ENCODE data around the gene CEL. TPM values are rescaled to one million over a fixed set of nuclear protein-coding genes. Genes with fewer than 3 reads are reported as not detected.

Gene CEL
- total and polyA plus RNA-seq, 4 donors, result 0.66 to 6.3 (median 0.86) TPM

DNA sequence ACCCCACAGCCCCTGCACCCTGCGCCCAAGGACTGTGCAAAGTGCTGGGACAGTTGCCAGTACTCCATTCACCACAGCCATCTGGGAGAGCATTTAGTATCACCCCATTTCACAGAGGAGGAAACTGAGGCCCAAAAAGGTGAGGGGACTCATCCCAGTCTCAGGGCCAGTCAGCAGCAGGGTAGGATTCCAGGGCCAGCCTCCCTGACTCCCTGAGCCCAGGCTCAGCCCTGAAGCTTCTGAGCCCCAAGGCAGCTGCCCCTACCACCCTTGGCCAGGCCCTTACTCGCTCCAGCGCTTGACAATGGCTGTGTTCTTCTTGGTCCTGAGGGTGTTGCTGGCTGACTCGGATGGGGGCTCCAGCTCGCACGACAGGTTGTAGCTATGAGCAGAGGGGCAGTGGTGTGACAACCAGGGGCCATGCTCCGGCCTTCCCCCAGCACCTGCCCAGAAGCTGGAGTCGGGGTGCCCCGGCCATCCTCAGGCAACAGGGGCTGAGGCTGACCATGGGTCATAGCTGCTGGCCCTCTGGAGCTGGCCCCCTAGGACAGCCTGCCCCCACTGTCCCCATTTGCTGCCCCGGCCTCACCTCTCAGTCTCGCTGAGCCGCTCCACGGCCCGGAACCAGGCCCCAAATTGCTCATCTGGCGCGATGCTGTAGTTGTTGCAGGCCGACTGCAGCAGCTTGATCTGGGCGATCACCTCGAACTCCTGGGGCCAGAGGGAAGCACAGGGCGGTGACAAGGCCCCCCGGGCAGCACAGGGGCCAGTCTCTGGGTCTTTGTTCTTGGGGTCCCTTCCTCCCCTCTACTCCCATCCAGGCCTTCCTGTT, 40.6 kb downstream of the CEL start:
- Histone ChIP-seq H3K27ac (ENCODE audit: low read depth in 1 of 2, low read length in 1 of 2) (no peak overlapping the region), H3K9ac (ENCODE audit: insufficient read depth in 1 of 2, low read length in 2 of 2) (no peak overlapping the region), H3K36me3 (ENCODE audit: control insufficient read depth in 4 of 4, insufficient read depth in 4 of 4, low read length in 4 of 4) (peaks cover 32 to 85% (median 47%) of the 10 kb centered on the region in 4 donors), H3K4me3 (no peak overlapping the region), H3K9me3 (ENCODE audit: control insufficient read depth in 4 of 4, insufficient read depth in 3 of 4, low read length in 3 of 4) (peaks cover 0 to 2% (median 0%) of the 10 kb centered on the region in 4 donors), H3K27me3 (ENCODE audit: control insufficient read depth in 3 of 3, insufficient read depth in 3 of 3, low read length in 2 of 3) (no peaks in the 10 kb centered on the region), H3K4me1 (ENCODE audit: control insufficient read depth in 5 of 5, insufficient read depth in 5 of 5, low read length in 5 of 5) (no peaks in the 10 kb centered on the region)
- DNase-seq (no peak), ATAC-seq (ENCODE audit: insufficient read depth, low FRiP score) (no peak)
- WGBS, 2 donors, result 95 to 96% methylated on average over 21 of the region's 21 CpGs
- TF ChIP-seq, protein P1, sequence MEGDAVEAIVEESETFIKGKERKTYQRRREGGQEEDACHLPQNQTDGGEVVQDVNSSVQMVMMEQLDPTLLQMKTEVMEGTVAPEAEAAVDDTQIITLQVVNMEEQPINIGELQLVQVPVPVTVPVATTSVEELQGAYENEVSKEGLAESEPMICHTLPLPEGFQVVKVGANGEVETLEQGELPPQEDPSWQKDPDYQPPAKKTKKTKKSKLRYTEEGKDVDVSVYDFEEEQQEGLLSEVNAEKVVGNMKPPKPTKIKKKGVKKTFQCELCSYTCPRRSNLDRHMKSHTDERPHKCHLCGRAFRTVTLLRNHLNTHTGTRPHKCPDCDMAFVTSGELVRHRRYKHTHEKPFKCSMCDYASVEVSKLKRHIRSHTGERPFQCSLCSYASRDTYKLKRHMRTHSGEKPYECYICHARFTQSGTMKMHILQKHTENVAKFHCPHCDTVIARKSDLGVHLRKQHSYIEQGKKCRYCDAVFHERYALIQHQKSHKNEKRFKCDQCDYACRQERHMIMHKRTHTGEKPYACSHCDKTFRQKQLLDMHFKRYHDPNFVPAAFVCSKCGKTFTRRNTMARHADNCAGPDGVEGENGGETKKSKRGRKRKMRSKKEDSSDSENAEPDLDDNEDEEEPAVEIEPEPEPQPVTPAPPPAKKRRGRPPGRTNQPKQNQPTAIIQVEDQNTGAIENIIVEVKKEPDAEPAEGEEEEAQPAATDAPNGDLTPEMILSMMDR (IDR thresholded peaks at IDR 0.05; ENCODE audit: control extremely low read depth, extremely low read depth), result no peak

DNA sequence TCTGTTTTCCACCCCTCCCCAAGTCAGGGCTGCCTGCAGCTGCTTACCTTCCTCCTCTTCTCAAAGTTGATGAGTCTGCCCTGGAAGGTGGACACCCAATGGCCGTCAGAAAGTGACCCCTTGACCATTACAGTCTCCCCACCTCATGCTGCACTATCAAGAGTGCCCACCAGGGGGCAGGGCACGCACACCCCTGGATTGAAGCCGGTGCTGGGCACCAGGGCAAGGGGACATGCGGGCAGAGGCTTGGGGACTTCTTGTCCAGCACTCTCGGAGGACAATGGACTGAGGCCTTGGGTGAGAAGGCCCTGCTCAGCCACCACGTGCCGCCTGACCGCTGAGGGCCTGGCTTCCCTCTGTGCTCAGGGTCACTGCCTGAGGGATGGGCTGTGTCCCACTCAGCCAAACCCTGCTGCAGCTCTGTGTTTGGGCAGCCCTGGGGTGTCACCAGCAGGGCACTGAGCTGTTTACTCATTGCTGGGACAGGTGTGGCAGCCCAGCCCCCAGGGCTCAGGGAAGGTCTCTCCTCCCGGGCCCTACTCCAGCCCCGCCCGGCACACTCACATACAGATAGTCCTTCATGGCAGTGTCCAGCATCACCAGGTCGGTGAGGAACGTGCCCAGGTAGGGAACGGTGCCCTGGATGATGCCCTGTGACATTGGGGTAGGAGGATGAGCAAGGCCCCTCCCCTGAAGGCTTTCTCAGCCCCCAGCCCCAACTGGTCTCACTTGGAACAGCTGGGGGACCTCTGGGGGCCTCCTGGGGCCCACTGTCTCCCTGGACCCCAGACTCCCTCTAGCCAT, 41.6 kb downstream of the CEL start:
- 52 to 62% methylated on average over 14 of the region's 14 CpGs for WGBS, 2 donors
- TF ChIP-seq, protein P1 (IDR thresholded peaks at IDR 0.05; ENCODE audit: control extremely low read depth, extremely low read depth), result peak; percentile 94
- peaks cover 29 to 86% (median 40%) of the 10 kb centered on the region in 4 donors for H3K36me3 ChIP-seq (ENCODE audit: control insufficient read depth in 4 of 4, insufficient read depth in 4 of 4, low read length in 4 of 4)
- no peaks in the 10 kb centered on the region for H3K9me3 ChIP-seq (ENCODE audit: control insufficient read depth in 4 of 4, insufficient read depth in 3 of 4, low read length in 3 of 4)
- ATAC-seq (ENCODE audit: insufficient read depth, low FRiP score), result peak; percentile 76
- no peaks in the 10 kb centered on the region for H3K4me1 ChIP-seq (ENCODE audit: control insufficient read depth in 5 of 5, insufficient read depth in 5 of 5, low read length in 5 of 5)
- H3K9ac ChIP-seq (ENCODE audit: insufficient read depth in 1 of 2, low read length in 2 of 2), result no peak overlapping the region
- peak; percentile 47 to 67 (median 63) for DNase-seq
- no peaks in the 10 kb centered on the region for H3K27me3 ChIP-seq (ENCODE audit: control insufficient read depth in 3 of 3, insufficient read depth in 3 of 3, low read length in 2 of 3)
- H3K27ac ChIP-seq (ENCODE audit: low read depth in 1 of 2, low read length in 1 of 2), result peak overlapping the region in 1 of 2 donors; percentile 26
- H3K4me3 ChIP-seq, result no peak overlapping the region

DNA sequence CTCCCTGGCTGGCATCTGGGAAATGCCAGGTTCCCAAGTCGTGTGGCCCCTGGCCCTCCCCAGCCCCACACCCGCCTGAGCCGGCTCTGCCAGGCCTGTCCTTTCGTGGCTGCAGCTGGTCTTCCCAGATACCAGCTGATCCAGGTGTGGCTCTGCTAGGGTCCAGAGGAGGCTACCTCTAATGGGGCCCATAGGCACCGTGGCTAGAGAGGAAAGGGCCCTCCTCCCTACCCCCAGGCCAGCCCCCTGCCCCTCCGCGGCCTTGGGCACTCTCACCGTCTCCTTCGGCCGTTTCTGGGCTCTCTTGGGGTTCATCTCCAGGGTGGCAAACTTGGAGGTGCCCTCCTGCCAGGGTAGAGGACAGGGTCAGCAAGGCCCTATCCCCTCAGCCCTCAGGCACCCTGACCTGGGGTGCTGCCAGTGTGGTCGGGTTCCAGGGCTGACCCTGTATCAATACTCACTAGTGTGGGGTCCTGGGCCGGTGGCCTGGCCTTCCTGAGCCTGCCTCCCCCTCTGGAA, 42.3 kb downstream of the CEL start:
- ATAC-seq (ENCODE audit: insufficient read depth, low FRiP score), result no peak
- no peak for DNase-seq
- 92 to 93% methylated on average over 12 of the region's 12 CpGs for WGBS, 2 donors
- Histone ChIP-seq H3K27me3 (ENCODE audit: control insufficient read depth in 3 of 3, insufficient read depth in 3 of 3, low read length in 2 of 3) (no peaks in the 10 kb centered on the region), H3K27ac (ENCODE audit: low read depth in 1 of 2, low read length in 1 of 2) (no peak overlapping the region), H3K4me1 (ENCODE audit: control insufficient read depth in 5 of 5, insufficient read depth in 5 of 5, low read length in 5 of 5) (no peaks in the 10 kb centered on the region), H3K9me3 (ENCODE audit: control insufficient read depth in 4 of 4, insufficient read depth in 3 of 4, low read length in 3 of 4) (no peaks in the 10 kb centered on the region), H3K4me3 (no peak overlapping the region), H3K36me3 (ENCODE audit: control insufficient read depth in 4 of 4, insufficient read depth in 4 of 4, low read length in 4 of 4) (peaks cover 24 to 86% (median 36%) of the 10 kb centered on the region in 4 donors), H3K9ac (ENCODE audit: insufficient read depth in 1 of 2, low read length in 2 of 2) (no peak overlapping the region)
- TF ChIP-seq, protein P1 (IDR thresholded peaks at IDR 0.05; ENCODE audit: control extremely low read depth, extremely low read depth), result no peak

All from lung (tissue), 12 donors.